Esophagus squamous epithelium (tissue), 4 donors: ENCODE results near the gene RAB14.

ENCODE experiments used
- CTCF ChIP-seq, 6 experiments: fragments of 450-650 bp in 4 of 6; fragments of 200-600 bp in 2 of 6; sonication (generic) in 2 of 6; IDR thresholded peaks; one replicate each; pipeline ENCODE4 v1.5.1; 2016 to 2019; ENCODE audit warnings: antibody characterized with exemption in 6 of 6, mild to moderate bottlenecking in 4 of 6, moderate library complexity in 4 of 6
- POLR2A ChIP-seq, 4 donors: fragments of 450-650 bp; IDR thresholded peaks; one replicate each; pipeline ENCODE4 v1.6.1; 2017; ENCODE audit warnings: antibody characterized with exemption in 4 of 4, mild to moderate bottlenecking in 4 of 4, moderate library complexity in 3 of 4

- TF ChIP-seq POLR2A (IDR thresholded peaks at IDR 0.05) (no peak), CTCF (IDR thresholded peaks at IDR 0.05) (no peak)
Measured at GRCh38 chr9:121234832-121235161, 33.1 kb upstream of the RAB14 start.
